ENCODE measurements around the gene SYNGR3. TPM values are rescaled to one million over a fixed set of nuclear protein-coding genes. Genes with fewer than 3 reads are reported as not detected.

The SYNGR3 gene
- polyA plus RNA-seq, 2 of the 4 experiments (the other 2 are of a cell fraction): 4.1 to 4.9 TPM

DNA sequence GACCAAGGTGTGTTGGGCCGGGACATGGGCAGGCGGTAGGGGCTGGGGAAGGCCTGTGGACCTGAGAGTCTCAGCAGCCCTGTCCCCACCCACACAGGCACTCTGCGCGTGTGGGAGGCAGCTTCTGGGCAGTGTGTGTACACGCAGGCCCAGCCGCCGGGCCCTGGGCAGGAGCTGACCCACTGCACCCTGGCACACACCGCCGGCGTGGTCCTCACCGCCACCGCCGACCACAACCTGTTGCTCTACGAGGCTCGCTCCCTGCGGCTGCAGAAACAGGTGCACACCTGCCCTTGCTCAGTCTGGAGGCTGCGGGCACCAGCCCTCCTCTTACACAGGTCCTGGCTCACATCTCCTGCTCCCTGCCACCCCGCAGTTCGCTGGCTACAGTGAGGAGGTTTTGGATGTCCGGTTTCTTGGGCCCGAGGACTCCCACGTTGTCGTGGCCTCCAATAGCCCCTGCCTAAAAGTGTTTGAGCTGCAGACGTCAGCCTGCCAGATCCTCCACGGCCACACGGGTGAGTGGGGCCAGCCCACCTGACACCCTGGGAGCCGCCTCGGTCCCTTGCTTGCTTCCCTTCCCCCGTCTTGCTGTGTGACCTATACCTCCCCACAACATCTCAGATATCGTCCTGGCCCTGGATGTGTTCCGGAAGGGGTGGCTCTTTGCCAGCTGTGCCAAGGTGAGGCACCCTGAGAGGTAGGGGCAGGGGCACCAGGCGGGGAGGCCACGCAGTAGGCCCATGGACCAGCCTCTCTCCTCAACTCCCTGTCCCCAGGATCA, 14.1 kb upstream of the SYNGR3 start:
- H3K4me3 ChIP-seq: no peak overlapping the region
- WGBS (ENCODE audit: missing lambda C conversion rate): 94% methylated on average over 29 of the region's 33 CpGs
- POLR2A ChIA-PET: interaction anchor here (5.1 kb wide), 1 partner anchor 11 kb away, joined by 17 read pairs; the partner anchor contains the start of gene RPS2

DNA sequence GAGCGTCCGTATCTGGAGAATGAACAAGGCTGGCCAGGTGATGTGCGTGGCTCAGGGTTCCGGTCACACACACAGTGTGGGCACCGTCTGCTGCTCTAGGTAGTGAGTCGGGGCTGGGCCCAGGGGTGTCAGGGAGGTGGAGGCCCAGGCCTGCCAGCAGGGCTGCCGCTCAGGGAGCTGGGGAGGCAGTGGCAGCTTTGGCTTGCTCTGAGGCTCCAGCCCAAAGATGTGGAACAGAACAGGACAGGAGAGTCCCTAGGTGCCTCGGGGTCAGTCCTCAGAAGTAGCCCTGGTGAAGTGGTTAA, 13.6 kb upstream of the SYNGR3 start:
- POLR2A ChIA-PET: interaction anchor here (5.1 kb wide), 1 partner anchor 11 kb away, joined by 17 read pairs; the partner anchor contains the start of gene RPS2

More for the DNA sequence above, 14.1 kb upstream of the SYNGR3 start:
- TF ChIP-seq FOXS1 (CRISPR knock-in tag; IDR thresholded peaks at IDR 0.05) (no peak), CHD2 (IDR thresholded peaks at IDR 0.05; ENCODE audit: low read length, partially characterized antibody) (no peak), CBX2 (IDR thresholded peaks at IDR 0.05; ENCODE audit: borderline replicate concordance, low read depth) (no peak), MYC (IDR thresholded peaks at IDR 0.05; ENCODE audit: borderline replicate concordance, low read length) (no peak), ZFP36 (IDR thresholded peaks at IDR 0.05; ENCODE audit: borderline replicate concordance, partially characterized antibody) (no peak), TFCP2L1 (CRISPR knock-in tag; IDR thresholded peaks at IDR 0.05) (no peak), POLR2A (IDR thresholded peaks at IDR 0.05; ENCODE audit: low read length) (no peak), CBX8 (IDR thresholded peaks at IDR 0.05) (no peak), HDAC2 (IDR thresholded peaks at IDR 0.05) (no peak), CEBPB (IDR thresholded peaks at IDR 0.05) (no peak), KDM5A (IDR thresholded peaks at IDR 0.05) (no peak), SREBF2 (IDR thresholded peaks at IDR 0.05) (no peak), JUN (IDR thresholded peaks at IDR 0.05) (no peak)
- TF ChIP-seq, protein P1, sequence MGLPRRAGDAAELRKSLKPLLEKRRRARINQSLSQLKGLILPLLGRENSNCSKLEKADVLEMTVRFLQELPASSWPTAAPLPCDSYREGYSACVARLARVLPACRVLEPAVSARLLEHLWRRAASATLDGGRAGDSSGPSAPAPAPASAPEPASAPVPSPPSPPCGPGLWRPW (IDR thresholded peaks at IDR 0.05): no peak
- H3K27ac ChIP-seq: no peak overlapping the region
- FAIRE-seq: no peak
- CTCF ChIA-PET: interaction anchor here (0.8 to 1.8 kb wide), 3 partner anchors 13 to 165 kb away, joined by 3 to 6 read pairs (median 5); no protein-coding TSS in a partner anchor
- DNase-seq (ENCODE audit: low read depth in 1 of 2, low spot score in 1 of 2): no peak
- no peak overlapping the region for H3K4me2 ChIP-seq
- H3K4me1 ChIP-seq: peaks cover 16% of the 10 kb centered on the region
- no peak for ATAC-seq
- H3K9me3 ChIP-seq: no peaks in the 10 kb centered on the region

More for the DNA sequence above, 13.6 kb upstream of the SYNGR3 start:
- H3K9me3 ChIP-seq: no peaks in the 10 kb centered on the region
- ATAC-seq (no peak), DNase-seq (ENCODE audit: low read depth in 1 of 2, low spot score in 1 of 2) (no peak), FAIRE-seq (no peak)
- no peak overlapping the region for H3K4me2 ChIP-seq
- TF ChIP-seq, protein P2, sequence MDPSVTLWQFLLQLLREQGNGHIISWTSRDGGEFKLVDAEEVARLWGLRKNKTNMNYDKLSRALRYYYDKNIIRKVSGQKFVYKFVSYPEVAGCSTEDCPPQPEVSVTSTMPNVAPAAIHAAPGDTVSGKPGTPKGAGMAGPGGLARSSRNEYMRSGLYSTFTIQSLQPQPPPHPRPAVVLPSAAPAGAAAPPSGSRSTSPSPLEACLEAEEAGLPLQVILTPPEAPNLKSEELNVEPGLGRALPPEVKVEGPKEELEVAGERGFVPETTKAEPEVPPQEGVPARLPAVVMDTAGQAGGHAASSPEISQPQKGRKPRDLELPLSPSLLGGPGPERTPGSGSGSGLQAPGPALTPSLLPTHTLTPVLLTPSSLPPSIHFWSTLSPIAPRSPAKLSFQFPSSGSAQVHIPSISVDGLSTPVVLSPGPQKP (IDR thresholded peaks at IDR 0.05; ENCODE audit: low read depth, low read length): no peak
- TF ChIP-seq MYC (IDR thresholded peaks at IDR 0.05; ENCODE audit: borderline replicate concordance, low read length) (no peak), NPAS2 (CRISPR knock-in tag; IDR thresholded peaks at IDR 0.05; ENCODE audit: borderline replicate concordance) (no peak), POLR2AphosphoS2 (conservative IDR thresholded peaks at IDR 0.05; ENCODE audit: low read length) (no peak)
- TF ChIP-seq, protein P3, sequence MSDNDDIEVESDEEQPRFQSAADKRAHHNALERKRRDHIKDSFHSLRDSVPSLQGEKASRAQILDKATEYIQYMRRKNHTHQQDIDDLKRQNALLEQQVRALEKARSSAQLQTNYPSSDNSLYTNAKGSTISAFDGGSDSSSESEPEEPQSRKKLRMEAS (IDR thresholded peaks at IDR 0.05): no peak
- TF ChIP-seq, protein P4, sequence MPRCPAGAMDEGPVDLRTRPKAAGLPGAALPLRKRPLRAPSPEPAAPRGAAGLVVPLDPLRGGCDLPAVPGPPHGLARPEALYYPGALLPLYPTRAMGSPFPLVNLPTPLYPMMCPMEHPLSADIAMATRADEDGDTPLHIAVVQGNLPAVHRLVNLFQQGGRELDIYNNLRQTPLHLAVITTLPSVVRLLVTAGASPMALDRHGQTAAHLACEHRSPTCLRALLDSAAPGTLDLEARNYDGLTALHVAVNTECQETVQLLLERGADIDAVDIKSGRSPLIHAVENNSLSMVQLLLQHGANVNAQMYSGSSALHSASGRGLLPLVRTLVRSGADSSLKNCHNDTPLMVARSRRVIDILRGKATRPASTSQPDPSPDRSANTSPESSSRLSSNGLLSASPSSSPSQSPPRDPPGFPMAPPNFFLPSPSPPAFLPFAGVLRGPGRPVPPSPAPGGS (IDR thresholded peaks at IDR 0.05): no peak
- no peak overlapping the region for H3K27ac ChIP-seq
- peaks cover 11% of the 10 kb centered on the region; the same call in 2 of the 3 replicates for H3K4me1 ChIP-seq
- no peak overlapping the region for H3K4me3 ChIP-seq
- CTCF ChIA-PET: interaction anchor here (1.8 kb wide), 1 partner anchor 28 kb away, joined by 6 read pairs; no protein-coding TSS in a partner anchor
- WGBS (ENCODE audit: missing lambda C conversion rate): 96% methylated on average over 7 of the region's 8 CpGs

All from A549 (cell line).